ENCODE data around the gene SENP8. TPM values are rescaled to one million over a fixed set of nuclear protein-coding genes. Genes with fewer than 3 reads are reported as not detected.
"Not testable (repeated sequence)": the region's sequence is repeated elsewhere in the genome, so short reads cannot be mapped to it uniquely, and the experiment has no call there.

The SENP8 gene
- total and polyA plus RNA-seq, 2 donors, result 2.0 to 2.7 TPM

GRCh38 chr15:72169236-72169920, 51.2 kb downstream of the SENP8 start:
- Histone ChIP-seq H3K27ac (ENCODE audit: low read depth in 1 of 2, low read length in 1 of 2) (no peak overlapping the region), H3K36me3 (ENCODE audit: control insufficient read depth in 2 of 2, insufficient read depth in 2 of 2, low read length in 1 of 2) (no peaks in the 10 kb centered on the region), H3K4me3 (ENCODE audit: low read length in 2 of 2) (no peak overlapping the region), H3K9me3 (ENCODE audit: control insufficient read depth in 2 of 2, insufficient read depth in 1 of 2, low read length in 1 of 2) (no peaks in the 10 kb centered on the region), H3K27me3 (ENCODE audit: control insufficient read depth in 2 of 2, insufficient read depth in 1 of 2, low read length in 1 of 2) (no peaks in the 10 kb centered on the region), H3K4me1 (ENCODE audit: control insufficient read depth in 2 of 2, insufficient read depth in 2 of 2, low read length in 2 of 2) (peaks cover 0 to 18% of the 10 kb centered on the region in 2 donors)
- no peak for DNase-seq (ENCODE audit: low read depth in 6 of 9, low spot score in 9 of 9)
- 87% methylated on average over 10 of the region's 10 CpGs for WGBS

DNA sequence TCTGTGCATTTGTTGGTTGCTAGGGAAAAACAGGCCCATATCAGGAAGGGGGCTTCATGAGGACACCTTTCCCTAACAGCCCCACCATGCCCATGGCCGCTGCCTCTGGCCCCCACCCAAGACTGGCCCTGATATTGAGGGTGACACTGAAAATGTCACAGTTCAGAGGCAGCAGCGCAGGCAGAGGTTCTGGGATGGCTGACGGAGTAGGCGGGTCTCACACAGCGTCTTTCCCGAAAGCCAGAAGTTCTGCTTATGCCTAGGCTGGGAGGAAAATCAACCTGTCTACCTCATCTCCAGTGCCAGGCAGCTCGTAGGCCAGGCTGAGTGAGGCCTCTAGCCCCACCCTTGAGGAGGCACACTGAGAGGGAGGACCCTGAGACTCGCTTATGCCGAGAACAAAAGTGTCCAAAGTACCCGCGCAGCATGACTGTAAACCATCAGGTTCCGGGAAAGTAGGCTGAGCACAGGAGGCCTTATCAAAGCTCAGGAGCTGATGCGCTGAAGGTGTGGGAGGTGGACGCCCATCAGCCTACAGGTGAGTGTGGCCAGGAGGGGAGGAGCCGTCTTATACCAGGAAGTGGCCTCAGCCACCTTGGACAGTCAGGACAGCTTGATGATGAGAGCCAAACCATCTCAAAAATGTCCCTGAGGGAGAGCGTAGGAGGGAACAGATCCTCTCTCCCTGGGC, 51.9 kb downstream of the SENP8 start:
- no peak overlapping the region for H3K27ac ChIP-seq (ENCODE audit: low read depth in 1 of 2, low read length in 1 of 2)
- DNase-seq (ENCODE audit: low read depth in 6 of 9, low spot score in 9 of 9), result no peak
- H3K9me3 ChIP-seq (ENCODE audit: control insufficient read depth in 2 of 2, insufficient read depth in 1 of 2, low read length in 1 of 2), result no peaks in the 10 kb centered on the region
- WGBS, result 96% methylated on average over 16 of the region's 16 CpGs
- no peaks in the 10 kb centered on the region for H3K27me3 ChIP-seq (ENCODE audit: control insufficient read depth in 2 of 2, insufficient read depth in 1 of 2, low read length in 1 of 2)
- no peaks in the 10 kb centered on the region for H3K36me3 ChIP-seq (ENCODE audit: control insufficient read depth in 2 of 2, insufficient read depth in 2 of 2, low read length in 1 of 2)
- peaks cover 0 to 18% of the 10 kb centered on the region in 2 donors for H3K4me1 ChIP-seq (ENCODE audit: control insufficient read depth in 2 of 2, insufficient read depth in 2 of 2, low read length in 2 of 2)
- no peak overlapping the region for H3K4me3 ChIP-seq (ENCODE audit: low read length in 2 of 2)

GRCh38 chr15:72170691-72171090, 52.5 kb downstream of the SENP8 start:
- 97% methylated on average over 7 of the region's 7 CpGs for WGBS
- no peaks in the 10 kb centered on the region for H3K36me3 ChIP-seq (ENCODE audit: control insufficient read depth in 2 of 2, insufficient read depth in 2 of 2, low read length in 1 of 2)
- no peaks in the 10 kb centered on the region for H3K27me3 ChIP-seq (ENCODE audit: control insufficient read depth in 2 of 2, insufficient read depth in 1 of 2, low read length in 1 of 2)
- H3K4me1 ChIP-seq (ENCODE audit: control insufficient read depth in 2 of 2, insufficient read depth in 2 of 2, low read length in 2 of 2), result peaks cover 0 to 18% of the 10 kb centered on the region in 2 donors
- no peak overlapping the region for H3K4me3 ChIP-seq (ENCODE audit: low read length in 2 of 2)
- H3K27ac ChIP-seq (ENCODE audit: low read depth in 1 of 2, low read length in 1 of 2), result no peak overlapping the region
- DNase-seq (ENCODE audit: low read depth in 6 of 9, low spot score in 9 of 9), result no peak
- H3K9me3 ChIP-seq (ENCODE audit: control insufficient read depth in 2 of 2, insufficient read depth in 1 of 2, low read length in 1 of 2), result no peaks in the 10 kb centered on the region

- not testable (repeated sequence) for H3K27ac ChIP-seq (ENCODE audit: low read depth in 1 of 2, low read length in 1 of 2); DNase-seq (ENCODE audit: low read depth in 6 of 9, low spot score in 9 of 9); H3K9me3 ChIP-seq (ENCODE audit: control insufficient read depth in 2 of 2, insufficient read depth in 1 of 2, low read length in 1 of 2); H3K4me3 ChIP-seq (ENCODE audit: low read length in 2 of 2); H3K36me3 ChIP-seq (ENCODE audit: control insufficient read depth in 2 of 2, insufficient read depth in 2 of 2, low read length in 1 of 2); H3K27me3 ChIP-seq (ENCODE audit: control insufficient read depth in 2 of 2, insufficient read depth in 1 of 2, low read length in 1 of 2)
- H3K4me1 ChIP-seq (ENCODE audit: control insufficient read depth in 2 of 2, insufficient read depth in 2 of 2, low read length in 2 of 2), result peaks cover 0 to 18% of the 10 kb centered on the region in 2 donors
- WGBS, result 97% methylated on average over 10 of the region's 10 CpGs
Observed at GRCh38 chr15:72171978-72172377, 53.8 kb downstream of the SENP8 start.

GRCh38 chr15:72172796-72173195, 54.6 kb downstream of the SENP8 start:
- no peak overlapping the region for H3K27ac ChIP-seq (ENCODE audit: low read depth in 1 of 2, low read length in 1 of 2)
- WGBS, result 95% methylated on average over 5 of the region's 5 CpGs
- H3K27me3 ChIP-seq (ENCODE audit: control insufficient read depth in 2 of 2, insufficient read depth in 1 of 2, low read length in 1 of 2), result no peaks in the 10 kb centered on the region
- DNase-seq (ENCODE audit: low read depth in 6 of 9, low spot score in 9 of 9), result no peak
- H3K4me1 ChIP-seq (ENCODE audit: control insufficient read depth in 2 of 2, insufficient read depth in 2 of 2, low read length in 2 of 2), result peaks cover 0 to 18% of the 10 kb centered on the region in 2 donors
- no peak overlapping the region for H3K4me3 ChIP-seq (ENCODE audit: low read length in 2 of 2)
- no peaks in the 10 kb centered on the region for H3K9me3 ChIP-seq (ENCODE audit: control insufficient read depth in 2 of 2, insufficient read depth in 1 of 2, low read length in 1 of 2)
- no peaks in the 10 kb centered on the region for H3K36me3 ChIP-seq (ENCODE audit: control insufficient read depth in 2 of 2, insufficient read depth in 2 of 2, low read length in 1 of 2)

GRCh38 chr15:72173401-72173800, 55.2 kb downstream of the SENP8 start:
- DNase-seq (ENCODE audit: low read depth in 6 of 9, low spot score in 9 of 9), result no peak
- WGBS, result 99% methylated on average over 6 of the region's 6 CpGs
- no peaks in the 10 kb centered on the region for H3K36me3 ChIP-seq (ENCODE audit: control insufficient read depth in 2 of 2, insufficient read depth in 2 of 2, low read length in 1 of 2)
- no peak overlapping the region for H3K4me3 ChIP-seq (ENCODE audit: low read length in 2 of 2)
- peaks cover 0 to 12% of the 10 kb centered on the region in 2 donors for H3K4me1 ChIP-seq (ENCODE audit: control insufficient read depth in 2 of 2, insufficient read depth in 2 of 2, low read length in 2 of 2)
- no peaks in the 10 kb centered on the region for H3K9me3 ChIP-seq (ENCODE audit: control insufficient read depth in 2 of 2, insufficient read depth in 1 of 2, low read length in 1 of 2)
- H3K27ac ChIP-seq (ENCODE audit: low read depth in 1 of 2, low read length in 1 of 2), result no peak overlapping the region
- no peaks in the 10 kb centered on the region for H3K27me3 ChIP-seq (ENCODE audit: control insufficient read depth in 2 of 2, insufficient read depth in 1 of 2, low read length in 1 of 2)

- no peak for DNase-seq (ENCODE audit: low read depth in 6 of 9, low spot score in 9 of 9)
- Histone ChIP-seq H3K27me3 (ENCODE audit: control insufficient read depth in 2 of 2, insufficient read depth in 1 of 2, low read length in 1 of 2) (no peaks in the 10 kb centered on the region), H3K9me3 (ENCODE audit: control insufficient read depth in 2 of 2, insufficient read depth in 1 of 2, low read length in 1 of 2) (no peaks in the 10 kb centered on the region), H3K27ac (ENCODE audit: low read depth in 1 of 2, low read length in 1 of 2) (no peak overlapping the region), H3K4me1 (ENCODE audit: control insufficient read depth in 2 of 2, insufficient read depth in 2 of 2, low read length in 2 of 2) (peaks cover 0 to 6% of the 10 kb centered on the region in 2 donors), H3K36me3 (ENCODE audit: control insufficient read depth in 2 of 2, insufficient read depth in 2 of 2, low read length in 1 of 2) (no peaks in the 10 kb centered on the region), H3K4me3 (ENCODE audit: low read length in 2 of 2) (no peak overlapping the region)
- WGBS, result 90% methylated on average over 12 of the region's 12 CpGs
Observed at GRCh38 chr15:72173864-72174550, 55.8 kb downstream of the SENP8 start.

DNA sequence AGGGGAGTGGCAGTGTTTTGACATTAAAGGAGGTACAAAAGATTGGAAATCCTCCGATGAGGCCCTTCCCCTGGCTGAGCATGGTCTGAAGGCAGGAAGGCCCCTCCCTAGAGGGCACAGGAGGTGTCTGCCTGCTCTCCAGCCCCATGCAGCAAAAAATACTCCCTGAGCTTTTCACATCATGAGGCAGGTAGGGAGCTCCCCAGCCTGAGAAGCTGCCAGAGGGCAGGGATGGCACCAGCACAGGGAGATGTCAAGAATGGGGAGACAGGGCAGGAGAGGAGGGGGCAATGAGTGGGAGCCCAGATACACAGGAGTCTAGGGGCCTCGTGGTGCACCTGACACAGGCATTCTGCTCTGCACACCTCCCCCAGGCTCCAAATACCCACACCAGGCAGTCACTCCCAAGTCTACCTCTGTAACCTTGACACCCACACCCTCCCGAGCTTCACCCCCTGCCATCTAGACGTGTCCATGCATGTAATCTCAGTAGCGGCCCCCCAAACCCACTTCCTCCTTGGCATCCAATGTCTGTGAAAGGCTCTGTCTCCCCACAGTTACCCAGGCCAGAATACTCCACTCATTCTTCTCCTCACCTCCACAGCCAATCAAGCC, 56.5 kb downstream of the SENP8 start:
- DNase-seq (ENCODE audit: low read depth in 6 of 9, low spot score in 9 of 9), result no peak

More for the DNA sequence above, 56.5 kb downstream of the SENP8 start:
- WGBS, result 41% methylated on average over 5 of the region's 5 CpGs
- Histone ChIP-seq H3K27ac (ENCODE audit: low read depth in 1 of 2, low read length in 1 of 2) (no peak overlapping the region), H3K36me3 (ENCODE audit: control insufficient read depth in 2 of 2, insufficient read depth in 2 of 2, low read length in 1 of 2) (no peaks in the 10 kb centered on the region), H3K4me1 (ENCODE audit: control insufficient read depth in 2 of 2, insufficient read depth in 2 of 2, low read length in 2 of 2) (no peaks in the 10 kb centered on the region), H3K9me3 (ENCODE audit: control insufficient read depth in 2 of 2, insufficient read depth in 1 of 2, low read length in 1 of 2) (no peaks in the 10 kb centered on the region), H3K4me3 (ENCODE audit: low read length in 2 of 2) (no peak overlapping the region), H3K27me3 (ENCODE audit: control insufficient read depth in 2 of 2, insufficient read depth in 1 of 2, low read length in 1 of 2) (no peaks in the 10 kb centered on the region)

All from thymus (tissue), 11 donors.